GM12878 (cell line): ENCODE results near the gene NPR3. TPM values are rescaled to one million over a fixed set of nuclear protein-coding genes. Genes with fewer than 3 reads are reported as not detected.

Source experiments
- ATAC-seq: fragments of 200-7000 bp; cut with Tn5 transposase; 3 replicates; pipeline ENCODE4 v1.9.1; 2020; ENCODE audit warnings: mild to moderate bottlenecking, moderate library complexity
- BruUV-seq: library from RNA; stranded (reverse); fragments of 400-500 nt; replicated peaks from 2 replicates; lab custom pipeline; 2021; lab: Mats Ljungman, UMichigan
- CTCF ChIA-PET: fragments of 300-600 bp; sonication (Branson Sonifier 250); formaldehyde crosslinking; extraction: SDS; loops from one replicate; lab custom pipeline; 2021; ENCODE audit warnings: inconsistent platforms; lab: Yijun Ruan, JAX
- POLR2A ChIA-PET: fragments of 350-600 bp; formaldehyde crosslinking; extraction: SDS; loops from one replicate; lab custom pipeline; 2021; ENCODE audit warnings: inconsistent platforms; lab: Charles Lee
- RAD21 ChIA-PET: fragments of 300-600 bp; sonication (Branson Sonifier 250); formaldehyde crosslinking; loops from one replicate; lab custom pipeline; 2023; ENCODE audit warnings: antibody characterized with exemption; ENCODE audit not compliant: unreplicated experiment; lab: Charles Lee
- SMC1A ChIA-PET: fragments of 300-600 bp; sonication (Branson Sonifier 250); formaldehyde crosslinking; loops from one replicate; lab custom pipeline; 2023; ENCODE audit not compliant: unreplicated experiment, uncharacterized antibody; lab: Charles Lee
- DNase-seq: peaks from one replicate; pipeline ENCODE4 v3.0.0-alpha.2; 2011; ENCODE audit warnings: low read depth, low spot score
- FAIRE-seq: peaks from 3 replicates; lab custom pipeline; 2011; peaks lifted over from hg19 to GRCh38; lab: Jason Lieb, UNC
- H2AFZ ChIP-seq: 2 replicates; pipeline ENCODE4 v1.6.0; 2011; ENCODE audit warnings: low read depth, low read length, control low read depth; ENCODE audit not compliant: control insufficient read depth
- H3K27ac ChIP-seq: 2 replicates; pipeline ENCODE4 v1.5.1; 2011; ENCODE audit warnings: control low read depth; ENCODE audit not compliant: control insufficient read depth, insufficient read depth
- H3K27me3 ChIP-seq, 2 experiments: replicated peaks in 1 of 2; 2 replicates each; pipeline versions ENCODE4 v1.6.0 to v1.6.1; 2011; ENCODE audit warnings: low read length in 1 of 2; ENCODE audit not compliant: control insufficient read depth in 2 of 2, insufficient read depth in 2 of 2
- H3K36me3 ChIP-seq, 2 experiments: 2 replicates each; pipeline ENCODE4 v1.5.1; 2011; ENCODE audit warnings: low read length in 1 of 2; ENCODE audit not compliant: control insufficient read depth in 2 of 2, insufficient read depth in 2 of 2
- H3K4me1 ChIP-seq: 2 replicates; pipeline ENCODE4 v1.6.1; 2011; ENCODE audit warnings: mild to moderate bottlenecking, low read length, moderate library complexity, mixed read lengths; ENCODE audit not compliant: control insufficient read depth, insufficient read depth
- H3K4me2 ChIP-seq: 2 replicates; pipeline ENCODE4 v1.6.0; 2011; ENCODE audit warnings: control low read depth; ENCODE audit not compliant: control insufficient read depth, insufficient read depth
- H3K4me3 ChIP-seq: fragments of 200-600 bp; sonication (generic); 2 replicates; pipeline ENCODE4 v1.5.1; 2016
- H3K79me2 ChIP-seq: 2 replicates; pipeline ENCODE4 v1.6.0; 2011; ENCODE audit warnings: low read length; ENCODE audit not compliant: control insufficient read depth, insufficient read depth
- H3K9ac ChIP-seq: 2 replicates; pipeline ENCODE4 v1.8.0; 2011; ENCODE audit warnings: low read length, control low read depth, mixed read lengths; ENCODE audit not compliant: control insufficient read depth, insufficient read depth
- H3K9me3 ChIP-seq: replicated peaks from 3 replicates; pipeline ENCODE4 v1.5.1; 2011; ENCODE audit warnings: mild to moderate bottlenecking, low read length; ENCODE audit not compliant: control insufficient read depth, insufficient read depth
- H4K20me1 ChIP-seq: 2 replicates; pipeline ENCODE4 v1.6.0; 2011; ENCODE audit not compliant: control insufficient read depth, insufficient read depth
- CBX5 ChIP-seq: sonication (generic); IDR thresholded peaks from 2 replicates; pipeline ENCODE4 v1.6.1; 2016; ENCODE audit warnings: low read depth, moderate library complexity, mild to moderate bottlenecking, inconsistent platforms
- ETV6 ChIP-seq, 2 experiments: fragments of 450-650 bp in 1 of 2; IDR thresholded peaks in 1 of 2; conservative IDR thresholded peaks in 1 of 2; 2 replicates each; pipeline ENCODE4 v1.6.1; 2014; ENCODE audit warnings: antibody characterized with exemption in 1 of 2, borderline replicate concordance in 1 of 2, low read depth in 1 of 2, mild to moderate bottlenecking in 1 of 2, moderate library complexity in 1 of 2
- HDAC2 ChIP-seq: fragments of 200-600 bp; sonication (generic); IDR thresholded peaks from 2 replicates; pipeline ENCODE4 v1.6.1; 2017
- KAT2A ChIP-seq: conservative IDR thresholded peaks from 2 replicates; pipeline ENCODE4 v1.6.1; 2011; ENCODE audit warnings: low read depth, low read length; ENCODE audit not compliant: control insufficient read depth
- MAX ChIP-seq: IDR thresholded peaks from 2 replicates; pipeline ENCODE4 v1.6.1; 2012; ENCODE audit warnings: low read depth, low read length, improper control_type of control experiment
- NFXL1 ChIP-seq: fragments of 450-650 bp; IDR thresholded peaks from 2 replicates; pipeline ENCODE4 v1.6.1; 2017; ENCODE audit warnings: antibody characterized with exemption, mild to moderate bottlenecking, borderline replicate concordance
- POLR2AphosphoS2 ChIP-seq: IDR thresholded peaks from 2 replicates; pipeline ENCODE4 v1.6.1; 2011; ENCODE audit warnings: low read depth, mild to moderate bottlenecking, low read length, improper control_type of control experiment, moderate library complexity
- RELA ChIP-seq: fragments of 450-650 bp; IDR thresholded peaks from 2 replicates; pipeline ENCODE4 v1.8.0; 2014; ENCODE audit warnings: borderline replicate concordance; ENCODE audit not compliant: partially characterized antibody
- TARDBP ChIP-seq: IDR thresholded peaks from 2 replicates; pipeline ENCODE4 v1.6.1; 2016; ENCODE audit warnings: borderline replicate concordance
- WRNIP1 ChIP-seq: IDR thresholded peaks from 2 replicates; pipeline ENCODE4 v1.6.1; 2011; ENCODE audit warnings: low read depth, low read length, improper control_type of control experiment, borderline replicate concordance
- YBX1 ChIP-seq: fragments of 450-650 bp; IDR thresholded peaks from 2 replicates; pipeline ENCODE4 v1.6.1; 2016; ENCODE audit warnings: antibody characterized with exemption
- WGBS: methylation state at CpG from one replicate; pipeline ENCODE4 v1.1.6; 2016; ENCODE audit warnings: low lambda C conversion rate; ENCODE audit not compliant: insufficient replicate concordance, insufficient coverage; ENCODE audit errors: missing lambda C conversion rate; 5-methylcytosine and 5-hydroxymethylcytosine counted together
- in situ Hi-C: fragments of 300-500 bp; cut with MboI; formaldehyde crosslinking; loops from 9 replicates; pipeline ENCODE4 v1.14.3; 2018; ENCODE audit warnings: mixed read lengths
- intact Hi-C: fragments of 100-400 bp; cut with micrococcal nuclease; formaldehyde crosslinking; loops from one replicate; pipeline ENCODE4 v1.14.2; 2022; ENCODE audit not compliant: unreplicated experiment
- polyA plus RNA-seq, 11 experiments: library from polyadenylated mRNA; depleted of rRNA in 4 of 11; unstranded in 6 of 11; stranded (reverse) in 5 of 11; fragments of >200 nt; fragmentation: Nextera tagmentation in 4 of 11; fragmentation: Illumina TruSeq in 1 of 11; extraction: Ambion mirVana in 4 of 11; extraction: Trizol in 1 of 11; gene quantifications; 1 replicate in 1 of 11; 2 replicates in 10 of 11; pipeline versions ENCODE4 v1.2.1 to v1.2.3, GENCODE V29; 2011 to 2016; ENCODE audit warnings: inconsistent platforms in 2 of 11, missing spikeins in 2 of 11, low read depth in 1 of 11
- total RNA-seq, 4 experiments: library from RNA; depleted of rRNA in 3 of 4; stranded (reverse); fragments of >200 nt in 3 of 4; fragmentation: Illumina TruSeq in 1 of 4; extraction: Trizol in 1 of 4; gene quantifications; 2 replicates each; pipeline versions ENCODE4 v1.2.1 to v1.2.3, GENCODE V29; 2013 to 2021

NPR3 gene
- total and polyA plus RNA-seq, 10 of the 15 experiments (the other 5 are each of a cell fraction or from before 2014, with no cell fraction given): 0.01 to 0.37 (median 0.14) TPM; not detected in 7

GRCh38 chr5:32711681-32712480, 760 bp downstream of the NPR3 start:
- Histone ChIP-seq H3K9me3 (no peaks in the 10 kb centered on the region; the same call in 2 of the 3 replicates), H3K4me2 (no peak overlapping the region), H3K27ac (no peak overlapping the region), H4K20me1 (no peaks in the 10 kb centered on the region), H3K79me2 (no peaks in the 10 kb centered on the region), H3K4me3 (no peak overlapping the region), H3K36me3 (no peaks in the 10 kb centered on the region), H3K27me3 (peaks cover 12 to 32% of the 10 kb centered on the region in 2 experiments), H2AFZ (no peak overlapping the region), H3K4me1 (0 out of 2 replicates have a peak, but pooled peaks cover 4% of the 10 kb centered on the region), H3K9ac (no peak overlapping the region)
- in situ Hi-C loops: loop anchor here (10.0 kb wide), 1 partner anchor 703 kb away; no protein-coding TSS in a partner anchor
- TF ChIP-seq MAX (no peak), TARDBP (no peak), RELA (no peak), HDAC2 (no peak), YBX1 (no peak), NFXL1 (no peak), KAT2A (no peak), ETV6 (conservative IDR thresholded peaks at IDR 0.05 in 1 of 2, IDR thresholded peaks at IDR 0.05 in 1 of 2; ENCODE audit: borderline replicate concordance in 1 of 2, low read depth in 1 of 2) (no peak), CBX5 (no peak), WRNIP1 (no peak), POLR2AphosphoS2 (no peak)
- ChIA-PET POLR2A (no interaction called here), SMC1A (no interaction called here), CTCF (no interaction called here), RAD21 (no interaction called here)
- WGBS: 29% methylated on average over 62 of the region's 76 CpGs
- no peak for FAIRE-seq
- BruUV-seq: no TSS peak
- intact Hi-C loops: no loop called here
- no peak for DNase-seq
- ATAC-seq: no peak
